Prostate gland (tissue), 2 donors: ENCODE results near the gene CD96. TPM values are rescaled to one million over a fixed set of nuclear protein-coding genes. Genes with fewer than 3 reads are reported as not detected.

ENCODE experiments used
- DNase-seq: peaks from one replicate; pipeline ENCODE4 v3.0.0-alpha.2; 2019; ENCODE audit warnings: low spot score
- H3K27ac ChIP-seq, 2 donors: fragments of 200-600 bp; sonication (generic); 2 replicates each; pipeline ENCODE4 v1.5.1; 2017 to 2019
- H3K27me3 ChIP-seq: fragments of 200-600 bp; sonication (generic); replicated peaks from 2 replicates; pipeline ENCODE4 v1.5.1; 2019; ENCODE audit not compliant: insufficient read depth
- H3K36me3 ChIP-seq, 2 donors: fragments of 200-600 bp; sonication (generic); 1 replicate in 1 of 2; 2 replicates in 1 of 2; pipeline versions ENCODE4 v1.5.1 to v1.8.1; 2017 to 2019
- H3K4me1 ChIP-seq: fragments of 200-600 bp; sonication (generic); replicated peaks from 2 replicates; pipeline ENCODE4 v1.5.1; 2019
- H3K4me3 ChIP-seq, 2 donors: fragments of 200-600 bp; sonication (generic); 2 replicates each; pipeline ENCODE4 v1.5.1; 2017 to 2019
- H3K9me3 ChIP-seq: fragments of 200-600 bp; sonication (generic); 2 replicates; pipeline ENCODE4 v1.5.1; 2017
- POLR2A ChIP-seq: fragments of 450-650 bp; IDR thresholded peaks from one replicate; pipeline ENCODE4 v1.6.1; 2016; ENCODE audit warnings: antibody characterized with exemption, mild to moderate bottlenecking
- POLR2AphosphoS5 ChIP-seq: sonication (generic); formaldehyde crosslinking; IDR thresholded peaks from one replicate; pipeline ENCODE4 v1.6.1; 2017; ENCODE audit warnings: antibody characterized with exemption
- WGBS: methylation state at CpG from one replicate; pipeline ENCODE4 v1.1.5; 2018; 5-methylcytosine and 5-hydroxymethylcytosine counted together
- intact Hi-C: fragments of 100-400 bp; cut with DNase I; formaldehyde crosslinking; loops from one replicate; pipeline ENCODE4 v1.14.2; 2022
- total RNA-seq, 2 donors: library from RNA; depleted of rRNA; stranded (reverse); fragments of >200 nt; gene quantifications; one replicate each; pipeline ENCODE4 v1.1.0, GENCODE V29; 2016
- TF ChIP-seq, protein P1 (sequence below), 4 experiments: fragments of 200-600 bp in 2 of 4; fragments of 450-650 bp in 2 of 4; sonication (generic) in 2 of 4; IDR thresholded peaks; 1 replicate in 3 of 4; 2 replicates in 1 of 4; pipeline ENCODE4 v1.5.1; 2016 to 2019; ENCODE audit warnings: antibody characterized with exemption in 4 of 4, mild to moderate bottlenecking in 2 of 4, moderate library complexity in 2 of 4

Gene CD96
- total RNA-seq, 2 donors from 2014 or later: 0.45 to 2.2 TPM

- no peak overlapping the region for H3K4me3 ChIP-seq
- no peak overlapping the region for H3K27ac ChIP-seq
- no peaks in the 10 kb centered on the region for H3K9me3 ChIP-seq
- H3K27me3 ChIP-seq: no peaks in the 10 kb centered on the region
- 79% methylated on average over 4 of the region's 4 CpGs for WGBS
- no peak for DNase-seq
- intact Hi-C loops: no loop called here
- no peak for TF ChIP-seq POLR2AphosphoS5
- no peak for TF ChIP-seq POLR2A
- TF ChIP-seq, protein P1, sequence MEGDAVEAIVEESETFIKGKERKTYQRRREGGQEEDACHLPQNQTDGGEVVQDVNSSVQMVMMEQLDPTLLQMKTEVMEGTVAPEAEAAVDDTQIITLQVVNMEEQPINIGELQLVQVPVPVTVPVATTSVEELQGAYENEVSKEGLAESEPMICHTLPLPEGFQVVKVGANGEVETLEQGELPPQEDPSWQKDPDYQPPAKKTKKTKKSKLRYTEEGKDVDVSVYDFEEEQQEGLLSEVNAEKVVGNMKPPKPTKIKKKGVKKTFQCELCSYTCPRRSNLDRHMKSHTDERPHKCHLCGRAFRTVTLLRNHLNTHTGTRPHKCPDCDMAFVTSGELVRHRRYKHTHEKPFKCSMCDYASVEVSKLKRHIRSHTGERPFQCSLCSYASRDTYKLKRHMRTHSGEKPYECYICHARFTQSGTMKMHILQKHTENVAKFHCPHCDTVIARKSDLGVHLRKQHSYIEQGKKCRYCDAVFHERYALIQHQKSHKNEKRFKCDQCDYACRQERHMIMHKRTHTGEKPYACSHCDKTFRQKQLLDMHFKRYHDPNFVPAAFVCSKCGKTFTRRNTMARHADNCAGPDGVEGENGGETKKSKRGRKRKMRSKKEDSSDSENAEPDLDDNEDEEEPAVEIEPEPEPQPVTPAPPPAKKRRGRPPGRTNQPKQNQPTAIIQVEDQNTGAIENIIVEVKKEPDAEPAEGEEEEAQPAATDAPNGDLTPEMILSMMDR (IDR thresholded peaks at IDR 0.05): no peak
- H3K36me3 ChIP-seq: no peaks in the 10 kb centered on the region
- no peaks in the 10 kb centered on the region for H3K4me1 ChIP-seq
Observed at GRCh38 chr3:111639316-111639715, 97.3 kb downstream of the CD96 start.

- 66% methylated on average over 3 of the region's 3 CpGs for WGBS
- H3K27ac ChIP-seq: no peak overlapping the region
- H3K4me3 ChIP-seq: no peak overlapping the region
- DNase-seq: no peak
- H3K4me1 ChIP-seq: no peaks in the 10 kb centered on the region
- H3K27me3 ChIP-seq: no peaks in the 10 kb centered on the region
- intact Hi-C loops: no loop called here
- H3K36me3 ChIP-seq: no peaks in the 10 kb centered on the region
- TF ChIP-seq, protein P1 (IDR thresholded peaks at IDR 0.05): no peak
- no peaks in the 10 kb centered on the region for H3K9me3 ChIP-seq
Observed at GRCh38 chr3:111648991-111649579, 107.1 kb downstream of the CD96 start.

DNA sequence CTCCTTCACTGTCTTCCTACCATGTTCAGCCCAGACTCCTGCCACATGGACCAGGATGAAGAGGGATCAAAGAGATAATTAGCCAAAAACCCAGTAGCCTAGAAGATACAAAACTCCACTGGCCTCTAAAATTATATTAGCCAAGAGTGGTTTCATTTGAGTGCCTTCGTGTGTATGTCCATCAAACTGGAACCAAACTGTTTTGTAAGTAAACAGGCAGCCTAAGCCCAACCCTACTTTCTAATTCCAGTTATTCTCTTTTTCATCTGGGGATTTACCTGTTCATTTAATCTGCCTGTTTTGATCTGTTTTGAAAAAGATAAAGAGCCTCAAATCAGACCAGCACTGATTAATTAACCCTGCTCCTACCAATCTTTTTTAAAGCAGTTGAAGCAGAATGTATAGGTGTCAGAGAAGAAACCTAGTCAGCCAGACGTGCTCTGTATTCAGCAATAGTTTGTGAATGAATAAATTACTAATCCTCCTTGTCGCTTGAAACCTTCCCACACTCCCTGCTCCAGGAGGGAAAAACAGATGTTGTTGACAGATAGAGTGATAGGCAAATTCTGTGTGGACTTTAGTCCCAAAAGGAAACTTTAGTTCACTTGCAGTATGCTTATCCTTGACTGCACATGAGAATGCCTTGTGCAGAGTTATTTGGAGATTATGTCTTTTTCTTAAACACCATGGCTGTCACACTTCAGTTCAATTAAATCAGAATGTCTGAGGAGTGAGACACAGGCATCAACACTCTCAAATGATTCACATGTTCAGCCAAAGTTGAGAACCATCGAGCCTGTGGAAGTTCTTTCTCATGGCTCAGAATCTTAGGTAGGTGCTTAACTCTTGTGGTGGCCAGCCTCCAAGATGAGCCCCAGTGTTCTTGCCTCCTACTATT lies 108.6 kb downstream of the CD96 start:
- Histone ChIP-seq H3K4me3 (no peak overlapping the region), H3K27me3 (no peaks in the 10 kb centered on the region), H3K4me1 (no peaks in the 10 kb centered on the region), H3K36me3 (no peaks in the 10 kb centered on the region), H3K9me3 (no peaks in the 10 kb centered on the region), H3K27ac (no peak overlapping the region)
- WGBS: 64% methylated on average over 4 of the region's 4 CpGs
- intact Hi-C loops: no loop called here
- TF ChIP-seq, protein P1 (IDR thresholded peaks at IDR 0.05): no peak
- TF ChIP-seq POLR2A (no peak), POLR2AphosphoS5 (no peak)
- no peak for DNase-seq

GRCh38 chr3:111652492-111653180 lies 110.6 kb downstream of the CD96 start:
- no peak for DNase-seq
- Histone ChIP-seq H3K27ac (no peak overlapping the region), H3K4me3 (no peak overlapping the region), H3K4me1 (no peaks in the 10 kb centered on the region), H3K9me3 (no peaks in the 10 kb centered on the region), H3K27me3 (no peaks in the 10 kb centered on the region), H3K36me3 (no peaks in the 10 kb centered on the region)
- no peak for TF ChIP-seq POLR2A
- TF ChIP-seq, protein P1 (IDR thresholded peaks at IDR 0.05): no peak
- no peak for TF ChIP-seq POLR2AphosphoS5
- intact Hi-C loops: no loop called here
- WGBS: 66% methylated on average over 6 of the region's 6 CpGs
